Anterior cingulate cortex (tissue), 58 donors: ENCODE data around the gene LEMD3.
A peak's percentile ranks its signal among the peaks of the same experiment; 100 is the strongest.

Experiments used
- DNase-seq, 58 donors: peaks; one replicate each; lab custom pipeline; 2025; lab: John Stamatoyannopoulos, UW

Gene LEMD3

GRCh38 chr12:65169320-65170208 is at the start of gene LEMD3:
TSS of gene LEMD3 (plus strand) at chr12:65169583. CDS start at chr12:65169597, 14 bp downstream.
- DNase-seq, result peak; percentile 40 to 96 (median 86)

GRCh38 chr12:65121049-65121955 is 48.1 kb upstream of the LEMD3 start, which contains the start of gene WIF1:
TSS of gene WIF1 (minus strand) at chr12:65121305. CDS start at chr12:65121191, 114 bp downstream.
- DNase-seq, result peak in 38 of 58 donors; percentile 4 to 63 (median 23)

GRCh38 chr12:65121956-65122469 is 47.4 kb upstream of the LEMD3 start:
- DNase-seq, result no peak

- DNase-seq, result no peak
These were observed 46.7 kb upstream of the LEMD3 start for GRCh38 chr12:65122703-65123102.

- DNase-seq, result peak in 1 of 58 donors; percentile 0
These were observed 45.8 kb upstream of the LEMD3 start for GRCh38 chr12:65123435-65124063.

GRCh38 chr12:65125247-65125646 is 44.1 kb upstream of the LEMD3 start:
- no peak for DNase-seq

- DNase-seq, result no peak
These were observed 43.4 kb upstream of the LEMD3 start for GRCh38 chr12:65125975-65126374.

- DNase-seq, result no peak
These were observed 42.9 kb upstream of the LEMD3 start for GRCh38 chr12:65126482-65126881.

GRCh38 chr12:65133879-65134278 is 35.5 kb upstream of the LEMD3 start:
- DNase-seq, result no peak

- no peak for DNase-seq
These were observed 30.0 kb upstream of the LEMD3 start for GRCh38 chr12:65139389-65139788.

- DNase-seq, result no peak
These were observed 28.6 kb upstream of the LEMD3 start for GRCh38 chr12:65140738-65141137.

- no peak for DNase-seq
These were observed 22.0 kb upstream of the LEMD3 start for GRCh38 chr12:65147312-65147905.

GRCh38 chr12:65152012-65152411 is 17.4 kb upstream of the LEMD3 start:
- DNase-seq, result no peak

GRCh38 chr12:65152596-65152995 is 16.8 kb upstream of the LEMD3 start:
- no peak for DNase-seq

- no peak for DNase-seq
These were observed 13.6 kb upstream of the LEMD3 start for GRCh38 chr12:65155784-65156183.

- no peak for DNase-seq
These were observed 13.0 kb upstream of the LEMD3 start for GRCh38 chr12:65156366-65156841.

- DNase-seq, result no peak
These were observed 12.3 kb upstream of the LEMD3 start for GRCh38 chr12:65157091-65157490.

GRCh38 chr12:65162609-65163008 is 6.8 kb upstream of the LEMD3 start:
- DNase-seq, result no peak

GRCh38 chr12:65164244-65164643 is 5.1 kb upstream of the LEMD3 start:
- DNase-seq, result no peak

- DNase-seq, result no peak
These were observed 4.6 kb upstream of the LEMD3 start for GRCh38 chr12:65164774-65165173.
